Upper lobe of left lung (tissue), 4 donors: ENCODE data around the gene ARHGAP8.

Experiments
- POLR2AphosphoS5 ChIP-seq, 2 donors: sonication (generic); formaldehyde crosslinking; IDR thresholded peaks; one replicate each; pipeline ENCODE4 v1.5.1; 2017; ENCODE audit warnings: antibody characterized with exemption in 2 of 2
- TF ChIP-seq, protein P1 (sequence below), 6 experiments: fragments of 450-650 bp in 4 of 6; fragments of 200-600 bp in 2 of 6; sonication (generic) in 2 of 6; IDR thresholded peaks; one replicate each; pipeline ENCODE4 v1.5.1; 2016 to 2019; ENCODE audit warnings: antibody characterized with exemption in 6 of 6

DNA sequence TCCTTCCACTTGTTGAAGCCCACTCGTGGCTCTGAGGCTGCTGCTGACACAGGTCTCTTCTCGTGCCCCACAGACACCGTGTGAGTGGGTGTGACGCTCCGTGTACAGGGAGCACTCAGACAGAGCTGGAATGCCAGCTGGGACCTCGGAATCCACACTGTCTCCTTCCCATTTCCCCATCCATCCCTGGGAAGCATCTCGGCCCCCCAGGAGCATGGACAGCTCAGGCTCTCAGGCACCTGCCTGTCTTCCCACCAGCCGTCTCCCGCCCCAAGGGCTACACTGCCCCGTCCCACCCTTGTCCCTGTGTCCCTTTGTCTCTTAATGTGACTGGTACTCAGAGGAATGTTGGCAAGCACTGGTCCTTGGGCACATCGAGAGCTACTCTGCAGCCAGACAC is 63.8 kb downstream of the ARHGAP8 start:
- no peak for TF ChIP-seq POLR2AphosphoS5 (IDR thresholded peaks at IDR 0.05)
- TF ChIP-seq, protein P1, sequence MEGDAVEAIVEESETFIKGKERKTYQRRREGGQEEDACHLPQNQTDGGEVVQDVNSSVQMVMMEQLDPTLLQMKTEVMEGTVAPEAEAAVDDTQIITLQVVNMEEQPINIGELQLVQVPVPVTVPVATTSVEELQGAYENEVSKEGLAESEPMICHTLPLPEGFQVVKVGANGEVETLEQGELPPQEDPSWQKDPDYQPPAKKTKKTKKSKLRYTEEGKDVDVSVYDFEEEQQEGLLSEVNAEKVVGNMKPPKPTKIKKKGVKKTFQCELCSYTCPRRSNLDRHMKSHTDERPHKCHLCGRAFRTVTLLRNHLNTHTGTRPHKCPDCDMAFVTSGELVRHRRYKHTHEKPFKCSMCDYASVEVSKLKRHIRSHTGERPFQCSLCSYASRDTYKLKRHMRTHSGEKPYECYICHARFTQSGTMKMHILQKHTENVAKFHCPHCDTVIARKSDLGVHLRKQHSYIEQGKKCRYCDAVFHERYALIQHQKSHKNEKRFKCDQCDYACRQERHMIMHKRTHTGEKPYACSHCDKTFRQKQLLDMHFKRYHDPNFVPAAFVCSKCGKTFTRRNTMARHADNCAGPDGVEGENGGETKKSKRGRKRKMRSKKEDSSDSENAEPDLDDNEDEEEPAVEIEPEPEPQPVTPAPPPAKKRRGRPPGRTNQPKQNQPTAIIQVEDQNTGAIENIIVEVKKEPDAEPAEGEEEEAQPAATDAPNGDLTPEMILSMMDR (IDR thresholded peaks at IDR 0.05) = no peak
